ENCODE results near the gene LAMB2. TPM values are rescaled to one million over a fixed set of nuclear protein-coding genes. Genes with fewer than 3 reads are reported as not detected.
A peak's percentile ranks its signal among the peaks of the same experiment; 100 is the strongest.

The LAMB2 gene
- total RNA-seq, 1 experiment from 2014 or later = not detected

GRCh38 chr3:49093853-49094767 lies 38.7 kb downstream of the LAMB2 start, which contains the start of gene QRICH1:
Gene QRICH1, minus strand, starts transcription at chr3:49094071. Its CDS starts 17,054 bp downstream, at chr3:49077017.
- peak within 1 kb of the TSS; percentile 80 for H3K4me2 ChIP-seq (ENCODE audit: low read depth, low read length, poor library complexity, severe bottlenecking)
- no peaks in the 10 kb centered on the region for H3K9me2 ChIP-seq (replicated peaks; ENCODE audit: insufficient read depth, low read length)
- H3K27me3 ChIP-seq (ENCODE audit: low read length) = no peaks in the 10 kb centered on the region
- peaks cover 23% of the 10 kb centered on the region for H3K36me3 ChIP-seq (ENCODE audit: insufficient read depth, low read length)
- peak within 1 kb of the TSS; percentile 86; the same call in 1 of the 2 replicates for H2AFZ ChIP-seq (ENCODE audit: low read length)
- H3K9me3 ChIP-seq (ENCODE audit: low read length) = no peaks in the 10 kb centered on the region
- H3K4me1 ChIP-seq (ENCODE audit: low read length) = peaks cover 24% of the 10 kb centered on the region
- H3K27ac ChIP-seq (ENCODE audit: low read length) = peak within 1 kb of the TSS; percentile 84
- peaks cover 9% of the 10 kb centered on the region; the same call in 1 of the 2 replicates for H4K20me1 ChIP-seq (ENCODE audit: insufficient read depth, low read depth, low read length)
- DNase-seq = peak; percentile 99
- peak within 1 kb of the TSS; percentile 89 for H3K4me3 ChIP-seq (ENCODE audit: low read length)
- H3K9ac ChIP-seq (ENCODE audit: low read length) = peak within 1 kb of the TSS; percentile 94
- H3K79me2 ChIP-seq (ENCODE audit: low read length) = peaks cover 41% of the 10 kb centered on the region

GRCh38 chr3:49092938-49093852 lies 39.7 kb downstream of the LAMB2 start:
- peaks cover 24% of the 10 kb centered on the region for H3K4me1 ChIP-seq (ENCODE audit: low read length)
- H3K79me2 ChIP-seq (ENCODE audit: low read length) = peaks cover 50% of the 10 kb centered on the region
- no peaks in the 10 kb centered on the region for H3K27me3 ChIP-seq (ENCODE audit: low read length)
- peaks cover 9% of the 10 kb centered on the region; the same call in 1 of the 2 replicates for H4K20me1 ChIP-seq (ENCODE audit: insufficient read depth, low read depth, low read length)
- peak overlapping the region; percentile 80 for H3K4me2 ChIP-seq (ENCODE audit: low read depth, low read length, poor library complexity, severe bottlenecking)
- no peaks in the 10 kb centered on the region for H3K9me2 ChIP-seq (replicated peaks; ENCODE audit: insufficient read depth, low read length)
- H2AFZ ChIP-seq (ENCODE audit: low read length) = no peak overlapping the region
- peaks cover 20% of the 10 kb centered on the region for H3K36me3 ChIP-seq (ENCODE audit: insufficient read depth, low read length)
- no peaks in the 10 kb centered on the region for H3K9me3 ChIP-seq (ENCODE audit: low read length)
- peak overlapping the region; percentile 84 for H3K27ac ChIP-seq (ENCODE audit: low read length)
- peak; percentile 94 for DNase-seq
- H3K9ac ChIP-seq (ENCODE audit: low read length) = peak overlapping the region; percentile 94
- H3K4me3 ChIP-seq (ENCODE audit: low read length) = peak overlapping the region; percentile 89

GRCh38 chr3:49081429-49081828 lies 51.4 kb downstream of the LAMB2 start:
- Histone ChIP-seq H3K27me3 (ENCODE audit: low read length) (no peaks in the 10 kb centered on the region), H3K9ac (ENCODE audit: low read length) (no peak overlapping the region), H3K36me3 (ENCODE audit: insufficient read depth, low read length) (peaks cover 12% of the 10 kb centered on the region), H3K4me1 (ENCODE audit: low read length) (no peaks in the 10 kb centered on the region), H3K27ac (ENCODE audit: low read length) (no peak overlapping the region), H3K79me2 (ENCODE audit: low read length) (peaks cover 93% of the 10 kb centered on the region), H3K9me2 (replicated peaks; ENCODE audit: insufficient read depth, low read length) (no peaks in the 10 kb centered on the region), H4K20me1 (ENCODE audit: insufficient read depth, low read depth, low read length) (peaks cover 12% of the 10 kb centered on the region; the same call in 1 of the 2 replicates), H2AFZ (ENCODE audit: low read length) (no peak overlapping the region), H3K4me2 (ENCODE audit: low read depth, low read length, poor library complexity, severe bottlenecking) (no peak overlapping the region), H3K4me3 (ENCODE audit: low read length) (no peak overlapping the region), H3K9me3 (ENCODE audit: low read length) (no peaks in the 10 kb centered on the region)
- DNase-seq = peak; percentile 33

GRCh38 chr3:49079270-49079669 lies 53.6 kb downstream of the LAMB2 start:
- H3K4me2 ChIP-seq (ENCODE audit: low read depth, low read length, poor library complexity, severe bottlenecking) = no peak overlapping the region
- H3K9me3 ChIP-seq (ENCODE audit: low read length) = no peaks in the 10 kb centered on the region
- no peak for DNase-seq
- H3K36me3 ChIP-seq (ENCODE audit: insufficient read depth, low read length) = peaks cover 24% of the 10 kb centered on the region
- H3K9ac ChIP-seq (ENCODE audit: low read length) = no peak overlapping the region
- H4K20me1 ChIP-seq (ENCODE audit: insufficient read depth, low read depth, low read length) = peaks cover 12% of the 10 kb centered on the region; the same call in 1 of the 2 replicates
- H3K4me1 ChIP-seq (ENCODE audit: low read length) = no peaks in the 10 kb centered on the region
- no peaks in the 10 kb centered on the region for H3K27me3 ChIP-seq (ENCODE audit: low read length)
- H2AFZ ChIP-seq (ENCODE audit: low read length) = no peak overlapping the region
- no peaks in the 10 kb centered on the region for H3K9me2 ChIP-seq (replicated peaks; ENCODE audit: insufficient read depth, low read length)
- no peak overlapping the region for H3K27ac ChIP-seq (ENCODE audit: low read length)
- H3K79me2 ChIP-seq (ENCODE audit: low read length) = peaks cover 83% of the 10 kb centered on the region
- H3K4me3 ChIP-seq (ENCODE audit: low read length) = no peak overlapping the region

- Histone ChIP-seq H3K9ac (ENCODE audit: low read length) (no peak overlapping the region), H3K4me3 (ENCODE audit: low read length) (no peak overlapping the region), H3K4me2 (ENCODE audit: low read depth, low read length, poor library complexity, severe bottlenecking) (no peak overlapping the region), H2AFZ (ENCODE audit: low read length) (no peak overlapping the region), H3K4me1 (ENCODE audit: low read length) (no peaks in the 10 kb centered on the region), H3K79me2 (ENCODE audit: low read length) (peaks cover 69% of the 10 kb centered on the region), H3K9me3 (ENCODE audit: low read length) (no peaks in the 10 kb centered on the region), H3K27ac (ENCODE audit: low read length) (no peak overlapping the region), H4K20me1 (ENCODE audit: insufficient read depth, low read depth, low read length) (peaks cover 5% of the 10 kb centered on the region; the same call in 1 of the 2 replicates), H3K27me3 (ENCODE audit: low read length) (no peaks in the 10 kb centered on the region), H3K9me2 (replicated peaks; ENCODE audit: insufficient read depth, low read length) (no peaks in the 10 kb centered on the region), H3K36me3 (ENCODE audit: insufficient read depth, low read length) (peaks cover 45% of the 10 kb centered on the region)
- peak; percentile 38 for DNase-seq
Measured at GRCh38 chr3:49076646-49077045, 56.2 kb downstream of the LAMB2 start.

- peak; percentile 6 for DNase-seq
- Histone ChIP-seq H2AFZ (ENCODE audit: low read length) (no peak overlapping the region), H4K20me1 (ENCODE audit: insufficient read depth, low read depth, low read length) (peaks cover 5% of the 10 kb centered on the region; the same call in 1 of the 2 replicates), H3K27ac (ENCODE audit: low read length) (no peak overlapping the region), H3K9ac (ENCODE audit: low read length) (no peak overlapping the region), H3K4me2 (ENCODE audit: low read depth, low read length, poor library complexity, severe bottlenecking) (no peak overlapping the region), H3K36me3 (ENCODE audit: insufficient read depth, low read length) (peaks cover 50% of the 10 kb centered on the region), H3K27me3 (ENCODE audit: low read length) (no peaks in the 10 kb centered on the region), H3K9me3 (ENCODE audit: low read length) (no peaks in the 10 kb centered on the region), H3K79me2 (ENCODE audit: low read length) (peaks cover 69% of the 10 kb centered on the region), H3K4me3 (ENCODE audit: low read length) (no peak overlapping the region), H3K4me1 (ENCODE audit: low read length) (no peaks in the 10 kb centered on the region), H3K9me2 (replicated peaks; ENCODE audit: insufficient read depth, low read length) (no peaks in the 10 kb centered on the region)
Measured at GRCh38 chr3:49076116-49076515, 56.7 kb downstream of the LAMB2 start.
